GM06990 (cell line): ENCODE results near the gene CNOT6.

Experiments
- DNase-seq: peaks from one replicate; pipeline ENCODE4 v3.0.0-alpha.2; 2011; ENCODE audit not compliant: insufficient read length; ENCODE audit errors: extremely low read depth
- H3K27me3 ChIP-seq: replicated peaks from 2 replicates; pipeline ENCODE4 v1.6.0; 2011; ENCODE audit warnings: low read length; ENCODE audit not compliant: control insufficient read depth, insufficient read depth
- H3K36me3 ChIP-seq: 2 replicates; pipeline ENCODE4 v1.5.1; 2011; ENCODE audit warnings: low read length; ENCODE audit not compliant: control insufficient read depth, insufficient read depth
- H3K4me3 ChIP-seq: replicated peaks from 2 replicates; pipeline ENCODE4 v1.5.1; 2011; ENCODE audit warnings: low read depth, mild to moderate bottlenecking, control low read depth, low read length
- CTCF ChIP-seq: IDR thresholded peaks from 2 replicates; pipeline ENCODE4 v1.5.1; 2011; ENCODE audit warnings: low read length, control low read depth, mild to moderate bottlenecking, inconsistent platforms; ENCODE audit not compliant: insufficient read depth, poor library complexity, severe bottlenecking

The CNOT6 gene

GRCh38 chr5:180618829-180619562 lies 124.8 kb downstream of the CNOT6 start:
- H3K4me3 ChIP-seq = no peak overlapping the region
- no peaks in the 10 kb centered on the region; the same call in 1 of the 2 replicates for H3K27me3 ChIP-seq
- no peaks in the 10 kb centered on the region for H3K36me3 ChIP-seq
- peak; percentile 19 for TF ChIP-seq CTCF
- no peak for DNase-seq

- TF ChIP-seq CTCF = no peak
- H3K27me3 ChIP-seq = no peaks in the 10 kb centered on the region; the same call in 1 of the 2 replicates
- no peak overlapping the region for H3K4me3 ChIP-seq
Measured at GRCh38 chr5:180619563-180619915, 125.4 kb downstream of the CNOT6 start.

GRCh38 chr5:180620014-180620413 lies 125.8 kb downstream of the CNOT6 start:
- no peak for TF ChIP-seq CTCF
- Histone ChIP-seq H3K4me3 (no peak overlapping the region), H3K36me3 (no peaks in the 10 kb centered on the region), H3K27me3 (no peaks in the 10 kb centered on the region; the same call in 1 of the 2 replicates)
- no peak for DNase-seq

More at GRCh38 chr5:180619563-180619915, 125.4 kb downstream of the CNOT6 start:
- DNase-seq = no peak
- H3K36me3 ChIP-seq = no peaks in the 10 kb centered on the region

GRCh38 chr5:180621311-180621710 lies 127.1 kb downstream of the CNOT6 start:
- no peaks in the 10 kb centered on the region for H3K36me3 ChIP-seq
- no peaks in the 10 kb centered on the region; the same call in 1 of the 2 replicates for H3K27me3 ChIP-seq
- no peak overlapping the region for H3K4me3 ChIP-seq
- DNase-seq = no peak
- no peak for TF ChIP-seq CTCF

- no peak for DNase-seq
- Histone ChIP-seq H3K27me3 (no peaks in the 10 kb centered on the region; the same call in 1 of the 2 replicates), H3K4me3 (no peak overlapping the region), H3K36me3 (no peaks in the 10 kb centered on the region)
- no peak for TF ChIP-seq CTCF
Measured at GRCh38 chr5:180622910-180623309, 128.7 kb downstream of the CNOT6 start.
